Measurements from ENCODE around the gene RPE65. TPM values are rescaled to one million over a fixed set of nuclear protein-coding genes. Genes with fewer than 3 reads are reported as not detected.

RPE65 gene
- polyA plus RNA-seq, 2 of the 4 experiments (the other 2 are of a cell fraction), result not detected

DNA sequence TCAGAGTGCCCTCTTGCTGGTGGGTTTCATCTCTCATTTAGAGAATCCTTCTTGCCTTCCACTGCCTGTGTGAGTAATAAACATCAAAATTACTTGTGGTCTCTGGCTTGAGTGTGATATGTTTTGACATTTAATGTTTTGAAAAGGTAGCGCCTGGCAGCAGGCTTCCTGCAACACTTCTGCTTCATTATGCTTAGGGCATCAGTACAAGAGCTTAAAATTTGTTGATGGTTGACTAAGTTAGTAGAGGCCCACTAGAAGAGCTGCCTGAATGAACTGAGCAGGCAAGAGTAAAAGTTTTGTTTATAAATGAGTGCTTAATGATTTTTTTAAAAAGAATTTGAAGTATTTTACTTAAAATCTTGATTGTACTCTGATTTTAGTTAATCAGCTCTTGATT lies 6.4 kb upstream of the RPE65 start:
- POLR2A ChIA-PET, result no interaction called here
- TF ChIP-seq TP53 (CRISPR knock-in tag; IDR thresholded peaks at IDR 0.05) (no peak), GATA3 (IDR thresholded peaks at IDR 0.05; ENCODE audit: borderline replicate concordance) (no peak), EHMT2 (IDR thresholded peaks at IDR 0.05; ENCODE audit: low read depth) (no peak), MYC (IDR thresholded peaks at IDR 0.05; ENCODE audit: borderline replicate concordance, low read length) (no peak), KDM1A (IDR thresholded peaks at IDR 0.05; ENCODE audit: low read depth) (no peak), CTCF (IDR thresholded peaks at IDR 0.05) (no peak), CEBPB (IDR thresholded peaks at IDR 0.05) (no peak), SREBF2 (IDR thresholded peaks at IDR 0.05) (no peak), HDAC2 (IDR thresholded peaks at IDR 0.05) (no peak), ESRRA (IDR thresholded peaks at IDR 0.05; ENCODE audit: borderline replicate concordance, low read length) (no peak), POLR2AphosphoS2 (conservative IDR thresholded peaks at IDR 0.05; ENCODE audit: low read length) (no peak), CBX2 (IDR thresholded peaks at IDR 0.05; ENCODE audit: borderline replicate concordance, low read depth) (no peak), JUNB (IDR thresholded peaks at IDR 0.05) (no peak), NFE2L2 (conservative IDR thresholded peaks at IDR 0.05; ENCODE audit: low read length) (no peak), BHLHE40 (IDR thresholded peaks at IDR 0.05; ENCODE audit: low read depth, low read length) (no peak), EHF (CRISPR knock-in tag; IDR thresholded peaks at IDR 0.05) (no peak)
- TF ChIP-seq, protein P1, sequence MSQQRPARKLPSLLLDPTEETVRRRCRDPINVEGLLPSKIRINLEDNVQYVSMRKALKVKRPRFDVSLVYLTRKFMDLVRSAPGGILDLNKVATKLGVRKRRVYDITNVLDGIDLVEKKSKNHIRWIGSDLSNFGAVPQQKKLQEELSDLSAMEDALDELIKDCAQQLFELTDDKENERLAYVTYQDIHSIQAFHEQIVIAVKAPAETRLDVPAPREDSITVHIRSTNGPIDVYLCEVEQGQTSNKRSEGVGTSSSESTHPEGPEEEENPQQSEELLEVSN (IDR thresholded peaks at IDR 0.05; ENCODE audit: borderline replicate concordance, low read depth), result no peak
- TF ChIP-seq, protein P2, sequence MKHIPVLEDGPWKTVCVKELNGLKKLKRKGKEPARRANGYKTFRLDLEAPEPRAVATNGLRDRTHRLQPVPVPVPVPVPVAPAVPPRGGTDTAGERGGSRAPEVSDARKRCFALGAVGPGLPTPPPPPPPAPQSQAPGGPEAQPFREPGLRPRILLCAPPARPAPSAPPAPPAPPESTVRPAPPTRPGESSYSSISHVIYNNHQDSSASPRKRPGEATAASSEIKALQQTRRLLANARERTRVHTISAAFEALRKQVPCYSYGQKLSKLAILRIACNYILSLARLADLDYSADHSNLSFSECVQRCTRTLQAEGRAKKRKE (CRISPR knock-in tag; IDR thresholded peaks at IDR 0.05; ENCODE audit: low read depth), result no peak
- TF ChIP-seq, protein P3, sequence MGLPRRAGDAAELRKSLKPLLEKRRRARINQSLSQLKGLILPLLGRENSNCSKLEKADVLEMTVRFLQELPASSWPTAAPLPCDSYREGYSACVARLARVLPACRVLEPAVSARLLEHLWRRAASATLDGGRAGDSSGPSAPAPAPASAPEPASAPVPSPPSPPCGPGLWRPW (IDR thresholded peaks at IDR 0.05), result no peak
- CTCF ChIA-PET, result interaction anchor here (0.9 kb wide), 1 partner anchor 339 kb away, joined by 3 read pairs; no protein-coding TSS in a partner anchor

GRCh38 chr1:68454534-68454933 lies 4.8 kb upstream of the RPE65 start:
- no peak for TF ChIP-seq CEBPB (IDR thresholded peaks at IDR 0.05)
- TF ChIP-seq EP300 (IDR thresholded peaks at IDR 0.05), result no peak
- no peak for TF ChIP-seq EHF (CRISPR knock-in tag; IDR thresholded peaks at IDR 0.05)
- TF ChIP-seq, protein P4, sequence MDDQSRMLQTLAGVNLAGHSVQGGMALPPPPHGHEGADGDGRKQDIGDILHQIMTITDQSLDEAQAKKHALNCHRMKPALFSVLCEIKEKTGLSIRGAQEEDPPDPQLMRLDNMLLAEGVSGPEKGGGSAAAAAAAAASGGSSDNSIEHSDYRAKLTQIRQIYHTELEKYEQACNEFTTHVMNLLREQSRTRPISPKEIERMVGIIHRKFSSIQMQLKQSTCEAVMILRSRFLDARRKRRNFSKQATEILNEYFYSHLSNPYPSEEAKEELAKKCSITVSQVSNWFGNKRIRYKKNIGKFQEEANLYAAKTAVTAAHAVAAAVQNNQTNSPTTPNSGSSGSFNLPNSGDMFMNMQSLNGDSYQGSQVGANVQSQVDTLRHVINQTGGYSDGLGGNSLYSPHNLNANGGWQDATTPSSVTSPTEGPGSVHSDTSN (IDR thresholded peaks at IDR 0.05), result no peak
- TF ChIP-seq, protein P1 (IDR thresholded peaks at IDR 0.05; ENCODE audit: borderline replicate concordance, low read depth), result no peak
- TF ChIP-seq RCOR1 (IDR thresholded peaks at IDR 0.05; ENCODE audit: low read depth, low read length), result no peak
- no peak for TF ChIP-seq CHD2 (IDR thresholded peaks at IDR 0.05; ENCODE audit: low read length, partially characterized antibody)
- no peak for TF ChIP-seq NR3C1 (IDR thresholded peaks at IDR 0.05)
- TF ChIP-seq CBX2 (IDR thresholded peaks at IDR 0.05; ENCODE audit: borderline replicate concordance, low read depth), result no peak
- no peak for TF ChIP-seq TP53 (CRISPR knock-in tag; IDR thresholded peaks at IDR 0.05)
- no peak for TF ChIP-seq SREBF2 (IDR thresholded peaks at IDR 0.05)
- no peak overlapping the region for H3K4me3 ChIP-seq
- no peaks in the 10 kb centered on the region for H3K4me1 ChIP-seq
- ChIA-PET CTCF (no interaction called here), POLR2A (no interaction called here)
- no peaks in the 10 kb centered on the region for H3K9me3 ChIP-seq
- DNase-seq (ENCODE audit: low read depth in 1 of 2, low spot score in 1 of 2) (no peak), FAIRE-seq (no peak), ATAC-seq (peak in 1 of 2 experiments; percentile 46; a peak in 2 of 6 replicates)
- H3K27ac ChIP-seq, result no peak overlapping the region
- whole genome bisulfite sequencing (ENCODE audit: missing lambda C conversion rate), result 32% methylated on average over 2 of the region's 2 CpGs
- H3K4me2 ChIP-seq, result no peak overlapping the region

More for the DNA sequence above, 6.4 kb upstream of the RPE65 start:
- H3K4me1 ChIP-seq, result no peaks in the 10 kb centered on the region
- FAIRE-seq (no peak), ATAC-seq (no peak), DNase-seq (ENCODE audit: low read depth in 1 of 2, low spot score in 1 of 2) (no peak)
- no peak overlapping the region for H3K4me3 ChIP-seq
- H3K4me2 ChIP-seq, result no peak overlapping the region
- WGBS (ENCODE audit: missing lambda C conversion rate), result 33% methylated on average over 1 of the region's 1 CpG
- no peak overlapping the region for H3K27ac ChIP-seq
- H3K9me3 ChIP-seq, result no peaks in the 10 kb centered on the region
